ENCODE data around the gene ZNF532.

ZNF532 gene

DNA sequence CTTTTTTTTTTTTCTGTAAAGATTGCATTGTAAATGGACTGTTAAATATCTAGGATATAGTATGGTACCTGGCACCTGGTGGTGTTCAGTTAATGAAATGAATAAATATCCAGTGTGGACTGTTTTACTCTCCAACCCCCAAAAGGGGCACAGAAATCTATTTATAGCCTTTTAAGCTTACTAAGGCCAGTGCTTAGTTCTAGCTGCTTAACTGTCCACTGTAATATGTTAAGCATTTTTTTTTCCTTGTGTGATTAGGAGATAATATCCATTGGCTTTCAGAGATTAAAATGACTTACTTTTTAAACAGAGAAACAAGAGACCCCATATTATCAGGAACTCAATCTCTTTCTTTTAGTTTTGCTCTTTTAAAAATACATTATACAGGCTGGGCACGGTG lies 84.4 kb downstream of the ZNF532 start:
- no peak for FAIRE-seq

DNA sequence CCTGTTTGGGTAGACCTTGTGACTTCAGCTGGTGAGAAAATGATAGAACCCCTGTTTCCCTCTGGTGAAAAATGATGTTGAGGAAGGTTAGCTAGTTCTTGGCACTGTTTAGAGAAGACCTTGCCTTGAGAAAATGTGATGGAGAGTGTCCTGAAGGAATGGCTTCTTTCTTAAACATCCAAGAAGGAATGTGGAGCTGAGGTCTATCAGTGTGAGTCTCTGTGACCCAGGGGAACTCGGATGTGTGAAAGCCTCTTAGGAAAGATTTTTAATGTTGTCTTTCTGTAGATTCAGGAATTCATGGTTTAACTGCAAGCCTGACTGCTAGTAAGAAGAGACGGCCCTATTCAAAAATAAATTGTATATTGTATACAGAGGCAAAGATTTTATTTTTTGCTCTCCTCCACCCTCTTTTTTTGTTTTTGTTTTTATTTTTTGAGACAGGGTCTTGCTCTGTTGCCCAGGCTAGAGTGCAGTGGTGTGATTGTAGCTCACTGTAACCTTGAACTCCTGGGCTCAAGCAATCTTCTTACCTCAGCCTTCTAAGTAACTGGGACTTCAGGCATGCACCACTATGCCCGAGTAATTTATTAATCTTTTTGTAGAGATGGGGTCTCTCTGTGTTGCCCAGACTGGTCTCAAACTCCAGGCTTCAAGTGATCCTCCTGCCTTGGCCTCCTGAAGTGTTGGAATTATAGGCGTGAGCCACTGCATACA lies 87.5 kb downstream of the ZNF532 start:
- no peak for FAIRE-seq

DNA sequence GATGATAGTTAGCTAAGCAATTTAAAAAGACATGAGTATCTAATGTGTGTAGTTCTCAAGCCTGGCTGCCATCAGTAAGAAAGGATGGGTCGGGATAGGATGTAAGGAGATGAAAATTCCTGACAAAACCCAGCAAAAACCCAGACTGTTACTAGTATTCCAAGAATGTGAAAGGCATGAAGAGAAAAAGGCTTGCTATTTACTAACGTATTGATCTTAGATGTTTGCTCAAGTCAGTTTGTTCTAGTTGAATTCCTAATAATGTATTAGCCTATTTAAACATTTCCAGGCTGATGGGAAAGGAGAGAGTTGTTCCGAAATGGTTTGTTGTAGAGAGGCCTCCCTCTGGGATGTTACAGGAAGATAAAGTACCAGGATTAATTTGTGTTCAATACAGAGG lies 88.2 kb downstream of the ZNF532 start:
- FAIRE-seq: no peak

DNA sequence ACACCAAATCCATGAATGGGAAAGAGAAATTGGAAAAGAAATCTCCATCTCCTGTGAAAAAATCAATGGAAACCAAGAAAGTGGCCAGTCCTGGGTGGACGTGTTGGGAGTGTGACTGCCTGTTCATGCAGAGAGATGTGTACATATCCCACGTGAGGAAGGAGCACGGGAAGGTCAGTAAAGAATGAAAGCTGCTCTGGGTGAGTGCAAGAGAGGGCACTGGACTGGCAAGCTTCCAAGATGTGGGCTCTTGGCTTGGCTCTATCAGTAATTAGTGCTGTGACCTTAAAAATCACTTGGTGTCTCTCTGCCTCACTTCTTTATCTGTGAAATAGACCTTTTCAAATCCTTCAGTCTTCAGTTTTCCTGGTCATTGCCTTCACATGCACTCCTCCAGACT lies 89.0 kb downstream of the ZNF532 start:
- FAIRE-seq: no peak

DNA sequence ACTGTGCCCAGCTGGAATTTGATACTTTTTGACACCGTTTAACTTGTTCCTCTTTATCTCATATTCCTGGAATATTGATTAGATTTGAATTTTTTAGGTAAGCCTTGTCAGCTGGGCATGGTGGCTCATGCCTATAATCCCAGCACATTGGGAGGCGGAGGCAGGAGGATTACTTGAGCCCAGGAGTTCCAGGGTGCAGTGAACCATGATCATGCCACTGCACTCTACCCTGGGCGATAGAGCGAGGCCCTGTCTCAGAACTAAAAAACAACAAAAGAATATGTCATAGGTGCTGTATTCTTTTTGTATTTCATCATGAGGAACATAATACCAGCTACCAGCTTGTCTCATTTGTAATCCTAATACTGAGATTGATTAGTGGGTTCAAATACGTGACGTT lies 90.3 kb downstream of the ZNF532 start:
- no peak for FAIRE-seq

DNA sequence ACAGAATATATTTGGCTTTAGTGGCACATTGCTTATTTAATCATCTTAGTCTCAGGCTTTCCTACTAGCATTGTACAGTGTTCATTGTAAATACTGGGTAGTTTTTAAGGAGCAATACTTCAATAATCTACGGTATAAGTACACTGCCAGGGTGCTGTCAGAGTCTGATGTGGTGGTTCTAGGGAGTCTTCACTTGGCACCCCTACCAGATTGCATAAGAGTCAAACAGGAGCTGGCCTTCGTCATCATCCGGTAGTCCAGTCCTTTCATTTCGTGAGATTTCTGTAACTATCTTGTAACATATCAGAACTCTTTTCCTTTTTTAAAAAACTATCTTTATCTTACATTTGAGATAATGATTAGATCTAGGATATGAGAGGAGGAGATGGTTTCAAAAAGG lies 91.1 kb downstream of the ZNF532 start:
- FAIRE-seq: no peak

DNA sequence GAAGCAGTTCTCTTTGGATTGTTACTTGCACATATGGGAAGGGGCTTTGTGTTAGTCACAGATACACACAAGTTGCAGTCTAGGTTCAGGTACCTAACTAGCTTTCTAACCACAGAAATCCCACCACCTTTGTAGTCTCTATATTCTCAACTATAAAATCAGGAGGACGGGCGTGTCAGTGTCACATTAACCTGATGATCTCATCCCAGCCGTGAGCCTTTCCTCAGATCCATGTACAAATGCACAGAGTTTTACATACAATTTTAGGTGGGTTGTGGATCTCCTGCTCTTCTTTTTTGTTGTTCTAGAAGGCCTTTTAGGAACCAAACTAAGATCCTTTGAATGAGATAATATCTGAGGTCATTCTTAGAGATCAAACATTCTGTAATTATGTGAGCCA lies 94.0 kb downstream of the ZNF532 start:
- FAIRE-seq: no peak

DNA sequence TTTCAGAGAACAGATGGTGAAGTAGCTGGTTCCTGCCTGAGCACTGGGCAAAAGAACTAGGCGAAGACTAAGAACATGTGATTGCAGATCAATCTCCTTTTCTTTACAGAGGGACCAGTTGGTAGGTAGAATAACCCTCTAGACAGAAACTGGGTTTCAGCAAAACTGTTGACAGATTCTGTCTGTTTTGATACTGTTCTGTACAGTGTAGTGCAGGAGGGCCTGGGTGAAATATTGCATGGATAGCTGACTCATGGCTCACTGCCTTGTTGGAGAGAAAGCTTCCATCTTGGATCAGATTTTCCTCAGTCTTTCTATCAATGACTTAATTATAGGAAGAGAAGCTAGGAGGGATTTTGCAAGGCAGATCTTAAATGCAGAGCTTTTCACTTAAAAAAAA lies 95.8 kb downstream of the ZNF532 start:
- FAIRE-seq: no peak

DNA sequence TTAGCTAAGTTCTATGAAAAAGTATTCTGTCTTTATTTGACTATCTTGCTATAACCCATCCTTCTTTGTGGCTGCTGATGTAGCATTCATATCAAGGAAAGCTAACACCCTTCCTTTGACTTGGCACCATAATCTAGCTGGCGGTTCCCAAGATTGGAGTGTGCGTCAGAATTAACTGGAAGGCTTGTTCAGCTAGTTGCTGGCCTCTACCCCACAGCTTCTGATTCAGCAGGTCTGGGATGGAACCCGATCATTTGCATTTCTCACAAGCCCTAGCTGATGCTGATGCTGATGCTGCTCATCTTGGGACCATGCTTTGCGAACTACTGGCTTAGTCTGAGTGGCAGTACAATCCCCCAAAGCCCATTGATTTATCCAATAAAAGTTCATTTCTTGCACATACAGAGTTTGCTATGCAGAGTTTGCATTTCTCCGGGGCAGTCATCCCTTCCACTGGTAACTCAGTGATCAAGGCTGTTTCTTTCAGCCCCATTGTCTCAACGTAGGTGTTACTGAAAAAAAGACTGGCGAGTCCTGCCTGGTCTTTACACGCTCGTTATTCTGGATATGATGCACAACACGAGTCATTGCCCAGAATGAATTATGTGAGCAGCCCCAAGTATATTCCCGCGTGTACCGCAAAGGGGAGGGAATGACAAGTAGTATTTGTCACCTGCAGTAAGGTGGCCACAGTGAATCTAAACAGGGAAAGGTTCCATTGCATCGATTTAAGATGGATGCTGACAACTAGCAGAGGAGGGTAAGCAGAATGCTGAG lies 96.5 kb downstream of the ZNF532 start:
- no peak for FAIRE-seq

DNA sequence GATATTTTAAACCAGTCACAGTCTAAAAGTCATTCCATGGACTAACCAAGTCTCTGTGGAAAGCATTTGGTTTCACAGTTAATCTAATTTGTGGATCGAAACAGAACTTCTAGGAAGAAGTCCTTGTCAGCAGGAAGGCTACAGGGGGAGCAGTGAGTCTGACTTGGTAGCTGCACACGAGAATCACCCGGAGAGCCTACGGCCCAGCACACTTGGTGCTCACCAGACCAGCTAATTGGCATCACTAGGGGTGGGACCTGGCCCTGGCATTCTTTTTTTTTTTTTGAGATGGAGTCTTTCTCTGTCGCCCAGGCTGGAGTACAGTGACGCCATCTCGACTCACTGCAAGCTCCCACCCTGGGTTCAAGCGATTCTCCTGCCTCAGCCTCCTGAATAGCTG lies 97.7 kb downstream of the ZNF532 start:
- FAIRE-seq: no peak

DNA sequence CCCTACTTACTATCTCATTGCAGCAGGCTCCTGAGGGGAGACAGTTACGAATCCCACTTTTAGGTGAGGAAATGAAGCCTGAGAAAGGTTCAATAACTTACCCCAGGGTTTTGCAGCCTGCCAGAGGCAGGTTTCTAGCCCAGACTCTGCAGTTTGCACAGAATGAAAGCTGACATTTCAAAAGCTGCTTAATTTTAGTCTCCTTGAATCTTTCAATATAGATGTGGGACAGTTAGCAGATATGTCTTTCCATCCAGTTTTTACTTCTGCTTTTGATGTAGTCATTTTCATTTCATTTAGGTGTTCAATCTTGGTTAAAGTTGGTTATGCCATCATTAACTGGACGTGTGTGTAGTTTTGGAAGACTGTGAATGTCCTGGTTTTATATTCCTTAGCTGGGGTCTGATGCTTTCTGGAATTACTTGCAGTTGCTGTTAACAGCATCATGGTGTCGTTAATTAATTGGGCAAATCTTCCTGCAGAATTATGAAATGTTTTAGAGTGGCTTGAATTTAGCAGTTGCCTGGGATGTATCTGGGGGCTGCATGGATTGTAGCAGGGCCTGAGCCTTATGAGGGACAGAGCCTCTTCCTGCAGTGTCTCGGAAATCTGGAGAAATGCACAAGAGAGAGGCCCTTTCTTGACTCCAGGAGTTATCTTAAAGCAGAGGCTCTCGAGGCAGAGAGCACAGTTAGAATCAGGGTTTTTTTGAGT lies 100.8 kb downstream of the ZNF532 start:
- FAIRE-seq: no peak

DNA sequence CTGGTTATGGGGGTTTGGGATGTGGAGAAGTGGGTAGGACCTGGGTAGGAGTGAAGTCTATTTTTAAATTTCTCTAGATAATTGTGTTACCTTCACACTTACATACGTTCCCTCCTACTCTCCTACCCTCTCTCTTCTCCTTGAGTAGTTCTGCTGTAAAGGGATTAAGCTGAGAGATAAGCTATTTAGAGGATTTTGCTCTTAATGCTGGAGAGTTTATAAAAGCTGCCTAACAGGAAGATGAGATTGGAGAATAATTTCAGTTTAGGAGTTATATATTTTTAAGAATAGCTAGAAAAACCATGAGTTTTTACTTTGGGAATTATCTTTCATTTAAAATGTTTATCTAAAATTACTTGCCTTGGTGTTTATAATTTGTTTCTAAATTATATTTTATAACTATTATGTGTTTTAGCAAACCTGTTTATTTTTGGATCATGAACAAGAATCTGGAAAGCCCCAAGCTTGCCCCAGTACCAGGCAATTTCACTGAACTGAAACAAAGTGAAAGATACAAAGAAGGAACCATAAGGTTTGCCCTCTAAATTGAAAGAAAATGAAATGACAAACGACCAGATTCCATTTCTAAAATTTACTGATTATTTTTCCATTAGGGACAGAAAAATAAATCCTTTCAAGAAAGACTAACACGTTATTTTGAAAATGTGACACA lies 101.5 kb downstream of the ZNF532 start:
- FAIRE-seq: no peak

DNA sequence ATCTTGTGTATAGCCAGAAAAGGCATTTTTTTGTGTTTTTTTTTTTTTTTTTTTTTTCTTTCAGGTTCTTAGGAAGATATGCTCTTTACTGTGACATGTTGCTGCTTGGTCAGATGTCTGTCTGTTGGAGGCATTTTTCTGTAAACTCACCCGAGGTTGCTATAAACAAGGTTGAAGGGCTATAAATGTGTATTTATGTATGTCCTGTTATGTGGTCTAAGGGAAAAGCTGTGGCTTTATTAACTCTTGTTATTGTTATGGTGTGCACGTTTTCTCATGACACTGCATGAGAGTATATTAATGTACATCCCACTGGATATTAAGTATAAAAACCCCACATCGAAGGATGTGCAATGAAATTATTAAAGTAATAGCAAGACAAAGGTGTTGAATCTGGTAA lies 102.0 kb downstream of the ZNF532 start:
- no peak for FAIRE-seq

DNA sequence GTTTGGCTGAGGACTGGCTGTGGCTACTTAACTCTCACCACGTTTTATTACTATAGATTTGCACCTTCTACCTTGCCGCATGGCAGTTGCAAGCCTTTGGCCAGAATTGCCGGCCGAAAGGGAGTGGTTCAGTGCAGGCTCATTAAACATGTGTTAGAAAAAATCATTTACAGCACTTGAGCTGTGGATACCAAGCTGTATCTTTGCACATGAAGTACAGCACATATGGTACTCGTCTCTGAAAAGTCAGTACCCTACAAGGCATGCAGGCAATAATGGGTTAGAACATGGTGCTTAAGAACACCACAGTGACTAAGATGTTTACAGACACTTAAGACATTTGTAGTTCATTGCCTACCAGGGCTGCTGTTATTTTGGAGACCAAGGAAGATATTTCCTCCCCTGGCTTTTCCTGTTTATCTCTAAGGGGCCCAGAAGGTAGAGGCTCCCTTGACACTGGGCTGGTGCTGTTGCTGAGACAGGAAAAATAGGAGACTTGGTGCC lies 103.1 kb downstream of the ZNF532 start:
- no peak for FAIRE-seq

DNA sequence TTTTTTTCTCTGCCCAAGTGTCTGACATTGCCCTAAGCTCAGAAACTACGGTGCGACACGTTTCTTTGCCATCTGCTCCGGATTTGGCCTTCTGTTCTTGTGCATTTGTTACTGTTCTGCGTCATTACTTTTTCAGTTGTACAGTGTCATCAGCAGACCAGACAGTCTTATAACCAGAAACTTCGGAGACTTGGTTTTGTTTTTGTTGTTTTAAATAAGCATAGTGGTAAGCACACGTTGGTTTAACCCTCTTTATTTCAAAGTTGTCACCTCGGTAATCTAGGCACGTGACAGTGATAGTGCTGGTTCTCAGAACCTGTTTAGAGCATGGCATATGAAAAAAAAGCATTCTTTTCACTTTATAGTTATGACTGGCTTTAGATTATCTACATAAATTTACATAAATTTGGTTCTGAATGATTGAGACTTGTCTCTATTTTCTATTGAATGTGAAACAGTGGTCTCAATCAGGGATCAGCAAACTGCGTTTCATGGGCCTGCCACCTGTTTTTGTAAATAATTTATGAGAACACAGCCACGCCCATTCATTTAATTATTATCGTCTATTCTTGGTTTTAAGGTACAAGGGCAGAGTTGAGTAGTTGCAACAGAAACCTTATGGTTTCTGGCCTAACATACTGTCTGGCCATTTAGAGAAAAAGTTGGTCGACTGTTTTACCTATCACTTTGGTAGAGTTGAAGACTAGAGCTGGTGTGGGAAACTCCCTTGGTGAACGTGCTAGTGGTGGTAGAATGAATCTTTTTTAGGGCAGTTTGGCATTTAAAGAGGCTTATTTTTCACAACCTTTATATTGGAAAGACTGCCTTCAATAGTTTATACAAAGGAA lies 106.5 kb downstream of the ZNF532 start:
- FAIRE-seq: no peak

DNA sequence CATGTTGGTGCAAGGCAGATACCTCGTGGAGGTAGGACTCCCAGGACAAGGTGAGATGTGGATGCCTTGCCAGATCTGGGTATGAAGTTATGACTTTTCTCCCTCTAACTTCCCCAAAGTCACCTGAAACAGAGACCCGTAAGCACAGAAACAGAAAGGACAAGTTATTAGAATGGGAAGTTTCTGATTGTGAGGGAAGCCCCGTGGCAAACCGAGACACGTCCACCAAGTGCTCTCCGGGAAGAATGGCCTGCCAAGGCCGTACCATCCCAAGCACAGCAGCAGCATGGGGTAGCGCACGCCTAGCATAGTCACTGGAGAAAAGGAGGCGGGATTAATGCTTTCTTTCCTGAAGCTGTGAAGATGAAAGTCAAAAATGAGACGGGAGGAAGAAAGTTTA lies 110.6 kb downstream of the ZNF532 start:
- FAIRE-seq: no peak

DNA sequence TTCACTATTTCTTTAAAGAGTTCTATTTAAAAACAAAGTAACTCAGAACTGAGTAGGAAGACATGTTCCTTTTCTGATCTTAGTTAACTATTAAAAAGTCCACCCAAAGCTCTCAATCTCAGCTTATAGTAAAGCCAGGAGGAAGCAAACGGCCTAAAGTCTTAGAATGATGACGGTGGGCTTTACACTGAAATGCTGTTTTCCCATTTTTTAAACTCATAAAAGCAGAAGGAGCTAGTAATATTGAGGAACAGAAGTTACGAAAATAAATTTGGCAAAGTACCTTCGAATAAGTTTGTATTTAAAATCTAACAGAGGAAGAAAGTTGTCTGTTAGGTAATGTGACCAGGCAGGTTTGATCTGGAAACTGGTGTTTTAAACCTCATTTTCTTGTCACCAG lies 111.1 kb downstream of the ZNF532 start:
- no peak for FAIRE-seq

DNA sequence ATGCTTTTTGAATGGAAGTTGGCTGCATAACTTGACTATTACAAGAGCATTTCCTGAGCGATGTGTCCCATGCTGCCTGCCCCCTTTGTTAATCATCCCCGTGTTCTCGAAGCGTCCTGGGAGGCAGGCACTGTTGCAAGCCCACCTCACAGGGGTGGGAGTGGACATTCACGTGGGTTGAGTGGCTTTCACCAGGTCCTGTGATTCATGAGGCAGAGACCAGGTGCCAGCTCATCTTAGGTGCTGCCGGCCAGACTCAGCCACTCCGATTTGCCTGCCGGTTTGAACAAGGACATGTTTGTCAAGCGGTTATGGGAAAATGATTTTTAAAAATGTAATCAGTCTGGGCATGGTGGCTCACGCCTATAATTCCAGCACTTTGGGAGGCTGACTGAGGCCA lies 112.5 kb downstream of the ZNF532 start:
- FAIRE-seq: no peak

DNA sequence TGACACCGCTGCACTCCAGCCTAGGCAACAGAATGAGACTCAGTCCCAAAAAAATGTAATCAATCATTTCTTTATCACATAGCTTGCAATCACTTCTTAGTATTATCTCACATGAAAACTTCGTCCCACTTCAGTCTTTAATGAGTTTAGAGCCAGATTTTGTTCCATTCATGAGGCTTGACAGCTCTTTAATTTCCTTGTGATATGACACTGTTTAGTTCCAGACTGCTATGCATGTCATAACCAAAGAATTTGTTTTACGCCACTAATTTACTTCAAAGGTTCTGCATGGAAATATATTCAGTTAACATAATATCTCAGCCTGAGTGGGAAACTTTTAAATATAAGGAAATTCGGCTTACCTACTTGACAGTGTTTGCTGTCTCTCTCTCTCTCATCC lies 113.1 kb downstream of the ZNF532 start:
- FAIRE-seq: no peak

DNA sequence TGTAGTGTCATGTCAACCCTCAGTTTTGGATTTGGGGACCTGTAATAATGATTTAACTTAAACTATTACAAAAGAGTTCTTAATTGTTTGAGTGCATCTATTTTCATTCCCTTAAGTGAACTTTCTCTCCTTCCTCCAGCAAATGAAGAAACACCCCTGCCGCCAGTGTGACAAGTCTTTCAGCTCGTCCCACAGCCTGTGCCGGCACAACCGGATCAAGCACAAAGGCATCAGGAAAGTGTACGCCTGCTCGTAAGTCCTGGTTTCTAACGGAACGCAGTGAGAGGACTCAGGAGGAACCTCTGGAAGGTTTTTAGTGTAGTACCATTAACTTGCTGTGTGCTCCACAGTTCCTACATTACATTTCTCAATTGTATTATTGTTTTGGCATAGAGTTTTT lies 114.2 kb downstream of the ZNF532 start:
- no peak for FAIRE-seq

DNA sequence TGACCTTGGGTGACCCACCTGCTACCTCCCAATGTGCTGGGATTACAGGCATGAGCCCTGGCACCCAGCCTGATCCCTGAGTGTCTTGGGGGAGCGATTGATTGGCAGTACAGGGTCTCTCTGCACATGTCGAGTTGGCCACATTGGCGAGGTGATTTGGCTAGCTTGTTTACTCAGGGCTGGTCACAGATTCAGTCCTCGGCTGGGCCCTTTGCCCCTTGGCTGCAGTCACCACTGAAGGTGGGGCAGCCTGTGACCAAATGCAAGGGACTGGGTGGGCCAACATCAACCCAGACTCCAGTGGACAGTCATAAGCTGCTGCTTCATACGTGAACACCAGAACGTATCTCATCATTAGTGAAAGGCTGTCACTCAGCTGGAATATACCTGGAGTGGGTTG lies 114.9 kb downstream of the ZNF532 start:
- FAIRE-seq: no peak

DNA sequence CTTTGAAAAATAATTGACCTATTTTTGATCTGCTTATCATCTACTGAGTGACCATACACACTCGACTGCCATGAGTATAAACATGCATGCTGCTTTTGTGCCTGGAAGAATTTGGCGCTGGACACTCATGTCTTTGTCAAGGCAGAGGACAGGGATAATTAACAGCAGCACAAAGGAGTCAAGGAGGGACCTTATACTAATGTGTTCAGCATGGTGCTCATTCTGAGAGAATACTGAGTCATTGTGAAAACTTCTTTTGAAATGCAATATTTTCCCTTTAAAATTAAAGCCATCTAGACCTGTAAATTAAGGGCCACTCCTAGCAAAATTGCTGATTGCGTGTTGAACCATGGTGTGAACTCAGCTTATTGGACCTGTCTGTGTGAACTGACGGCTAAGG lies 116.3 kb downstream of the ZNF532 start:
- no peak for FAIRE-seq

Data from endometrium (tissue), 2 donors.